HEK293 (cell line): Measurements from ENCODE around the gene OR12D3.

Experiments used
- CTCF ChIA-PET: fragments of 350-600 bp; formaldehyde crosslinking; extraction: SDS; loops from one replicate; lab custom pipeline; 2021; ENCODE audit warnings: antibody characterized with exemption; lab: Yijun Ruan, JAX
- POLR2A ChIA-PET: fragments of 300-600 bp; formaldehyde crosslinking; extraction: SDS; loops from one replicate; lab custom pipeline; 2020; ENCODE audit warnings: antibody characterized with exemption, inconsistent platforms; lab: Yijun Ruan, JAX
- H3K27ac ChIP-seq: fragments of 200-500 bp; sonication (Bioruptor generic); 2 replicates; pipeline ENCODE4 v1.5.1; 2014; ENCODE audit warnings: low read depth, low read length, control low read depth, inconsistent platforms; ENCODE audit errors: extremely low read depth
- H3K36me3 ChIP-seq, 2 experiments: fragments of 200-500 bp in 1 of 2; sonication (Bioruptor generic) in 1 of 2; 1 replicate in 1 of 2; 2 replicates in 1 of 2; pipeline ENCODE4 v1.5.1; 2014 to 2017; ENCODE audit warnings: inconsistent platforms in 2 of 2, low read length in 2 of 2; ENCODE audit not compliant: control insufficient read depth in 2 of 2, insufficient read depth in 1 of 2
- H3K4me1 ChIP-seq: fragments of 200-500 bp; sonication (Bioruptor generic); 2 replicates; pipeline ENCODE4 v1.5.1; 2014; ENCODE audit warnings: mild to moderate bottlenecking, low read length, inconsistent platforms; ENCODE audit not compliant: control insufficient read depth, insufficient read depth
- H3K4me3 ChIP-seq: 2 replicates; pipeline ENCODE4 v1.5.1; 2011; ENCODE audit warnings: low read depth, mild to moderate bottlenecking, control low read depth, low read length, moderate library complexity
- H3K9me3 ChIP-seq: fragments of 200-500 bp; sonication (Bioruptor generic); 2 replicates; pipeline ENCODE4 v1.5.1; 2014; ENCODE audit warnings: low read depth, low read length, inconsistent platforms; ENCODE audit not compliant: control insufficient read depth, insufficient read depth
- GLIS1 ChIP-seq: fragments of 450-650 bp; formaldehyde crosslinking; IDR thresholded peaks from 2 replicates; pipeline ENCODE4 v1.5.1; 2016; ENCODE audit warnings: missing biosample characterization, missing genetic modification characterization
- HOXD13 ChIP-seq: sonication (generic); formaldehyde crosslinking; IDR thresholded peaks from 2 replicates; pipeline ENCODE4 v1.8.0; 2022; ENCODE audit warnings: missing genetic modification reagents, borderline replicate concordance
- OSR2 ChIP-seq: fragments of 450-650 bp; formaldehyde crosslinking; IDR thresholded peaks from 2 replicates; pipeline ENCODE4 v1.5.1; 2016; ENCODE audit warnings: missing biosample characterization, missing genetic modification characterization
- PRDM1 ChIP-seq: fragments of 450-650 bp; formaldehyde crosslinking; IDR thresholded peaks from 2 replicates; pipeline ENCODE4; 2016; ENCODE audit warnings: missing biosample characterization, missing genetic modification characterization
- REPIN1 ChIP-seq: fragments of 450-650 bp; formaldehyde crosslinking; IDR thresholded peaks from 2 replicates; pipeline ENCODE4 v1.5.1; 2017; ENCODE audit warnings: missing biosample characterization, missing genetic modification characterization, low read depth
- REST ChIP-seq: fragments of 450-650 bp; formaldehyde crosslinking; IDR thresholded peaks from 2 replicates; pipeline ENCODE4 v1.5.1; 2016; ENCODE audit warnings: missing biosample characterization, missing genetic modification characterization
- SALL2 ChIP-seq: fragments of 450-650 bp; formaldehyde crosslinking; IDR thresholded peaks from 2 replicates; pipeline ENCODE4 v1.5.0; 2017; ENCODE audit warnings: missing biosample characterization, mild to moderate bottlenecking, missing genetic modification characterization, borderline replicate concordance
- SP3 ChIP-seq: fragments of 450-650 bp; formaldehyde crosslinking; IDR thresholded peaks from 2 replicates; pipeline ENCODE4 v1.5.1; 2016; ENCODE audit warnings: missing biosample characterization, missing genetic modification characterization
- TSHZ1 ChIP-seq: fragments of 450-650 bp; formaldehyde crosslinking; IDR thresholded peaks from 2 replicates; pipeline ENCODE4 v1.5.1; 2016; ENCODE audit warnings: missing biosample characterization, missing genetic modification characterization, borderline replicate concordance
- ZBTB10 ChIP-seq: fragments of 450-650 bp; formaldehyde crosslinking; IDR thresholded peaks from 2 replicates; pipeline ENCODE4 v1.5.1; 2016; ENCODE audit warnings: missing biosample characterization, missing genetic modification characterization
- ZBTB17 ChIP-seq: fragments of 450-650 bp; formaldehyde crosslinking; IDR thresholded peaks from 2 replicates; pipeline ENCODE4 v1.5.1; 2016; ENCODE audit warnings: missing biosample characterization, missing genetic modification characterization
- ZBTB48 ChIP-seq: fragments of 450-650 bp; formaldehyde crosslinking; IDR thresholded peaks from 2 replicates; pipeline ENCODE4 v1.5.1; 2016; ENCODE audit warnings: missing biosample characterization, missing genetic modification characterization
- ZFP37 ChIP-seq: fragments of 450-650 bp; formaldehyde crosslinking; IDR thresholded peaks from 2 replicates; pipeline ENCODE4 v1.5.1; 2016; ENCODE audit warnings: missing biosample characterization, missing genetic modification characterization
- ZFP41 ChIP-seq: fragments of 450-650 bp; formaldehyde crosslinking; IDR thresholded peaks from 2 replicates; pipeline ENCODE4 v1.5.1; 2016; ENCODE audit warnings: missing biosample characterization, missing genetic modification characterization, borderline replicate concordance
- ZNF10 ChIP-seq: fragments of 450-650 bp; formaldehyde crosslinking; IDR thresholded peaks from 2 replicates; pipeline ENCODE4 v1.5.1; 2017; ENCODE audit warnings: missing biosample characterization, missing genetic modification characterization
- ZNF132 ChIP-seq: fragments of 450-650 bp; formaldehyde crosslinking; IDR thresholded peaks from 2 replicates; pipeline ENCODE4 v1.5.1; 2017; ENCODE audit warnings: missing biosample characterization, missing genetic modification characterization, borderline replicate concordance
- ZNF211 ChIP-seq: fragments of 450-650 bp; formaldehyde crosslinking; IDR thresholded peaks from 2 replicates; pipeline ENCODE4 v1.5.1; 2016; ENCODE audit warnings: low read depth, missing biosample characterization, missing genetic modification characterization
- ZNF274 ChIP-seq, 2 experiments: fragments of 200-500 bp in 1 of 2; fragments of 450-650 bp in 1 of 2; sonication (Bioruptor generic) in 1 of 2; formaldehyde crosslinking in 1 of 2; IDR thresholded peaks; 2 replicates each; pipeline versions ENCODE4 v1.5.1 to v1.6.1; 2014 to 2016; ENCODE audit warnings: borderline replicate concordance in 1 of 2, inconsistent platforms in 1 of 2, low read length in 1 of 2, missing biosample characterization in 1 of 2, missing genetic modification characterization in 1 of 2
- ZNF37A ChIP-seq: fragments of 450-650 bp; IDR thresholded peaks from 2 replicates; pipeline ENCODE4 v1.5.1; 2018; ENCODE audit warnings: missing biosample characterization, missing genetic modification characterization
- ZNF404 ChIP-seq: fragments of 450-650 bp; formaldehyde crosslinking; IDR thresholded peaks from 2 replicates; pipeline ENCODE4 v1.5.1; 2017; ENCODE audit warnings: missing biosample characterization, missing genetic modification characterization
- ZNF501 ChIP-seq: fragments of 450-650 bp; formaldehyde crosslinking; IDR thresholded peaks from 2 replicates; pipeline ENCODE4 v1.5.1; 2016; ENCODE audit warnings: missing biosample characterization, missing genetic modification characterization
- ZNF580 ChIP-seq: fragments of 450-650 bp; formaldehyde crosslinking; IDR thresholded peaks from 2 replicates; pipeline ENCODE4 v1.5.1; 2016; ENCODE audit warnings: missing biosample characterization, missing genetic modification characterization
- ZNF585B ChIP-seq: fragments of 450-650 bp; formaldehyde crosslinking; IDR thresholded peaks from 2 replicates; pipeline ENCODE4 v1.5.1; 2016; ENCODE audit warnings: missing biosample characterization, missing genetic modification characterization
- ZSCAN30 ChIP-seq: fragments of 450-650 bp; IDR thresholded peaks from 2 replicates; pipeline ENCODE4 v1.5.1; 2018; ENCODE audit warnings: missing biosample characterization, mild to moderate bottlenecking, missing genetic modification characterization, moderate library complexity

The OR12D3 gene

GRCh38 chr6:29336269-29336668 is 38.8 kb downstream of the OR12D3 start (continued):
- TF ChIP-seq ZNF211: no peak
- no peak for TF ChIP-seq ZNF404 (tag by site-specific recombination)
- no peak for TF ChIP-seq ZBTB48 (tag by site-specific recombination)
- TF ChIP-seq SP3 (tag by site-specific recombination): no peak
- no peak for TF ChIP-seq ZFP37 (tag by site-specific recombination)
- TF ChIP-seq ZNF37A (tag by site-specific recombination): no peak
- no peak for TF ChIP-seq ZBTB17 (tag by site-specific recombination)
- TF ChIP-seq, all 188 proteins: peak for 0

GRCh38 chr6:29332676-29333075 is 42.4 kb downstream of the OR12D3 start:
- no peaks in the 10 kb centered on the region for H3K36me3 ChIP-seq
- CTCF ChIA-PET: no interaction called here
- no peaks in the 10 kb centered on the region for H3K9me3 ChIP-seq
- no peak overlapping the region for H3K27ac ChIP-seq
- H3K4me1 ChIP-seq: no peaks in the 10 kb centered on the region
- POLR2A ChIA-PET: no interaction called here
- no peak overlapping the region for H3K4me3 ChIP-seq
- TF ChIP-seq PRDM1 (tag by site-specific recombination) (no peak), ZNF274 (IDR thresholded peaks at IDR 0.05; ENCODE audit: low read length) (no peak), ZNF274 (tag by site-specific recombination; IDR thresholded peaks at IDR 0.05; ENCODE audit: borderline replicate concordance) (no peak), OSR2 (tag by site-specific recombination) (no peak), SALL2 (no peak), ZNF501 (tag by site-specific recombination) (no peak), ZNF585B (tag by site-specific recombination) (no peak), ZNF10 (tag by site-specific recombination) (no peak), TSHZ1 (no peak), HOXD13 (CRISPR knock-in tag) (no peak), REPIN1 (tag by site-specific recombination) (no peak), ZNF580 (tag by site-specific recombination) (no peak), REST (tag by site-specific recombination) (no peak), ZSCAN30 (tag by site-specific recombination) (no peak), ZFP41 (no peak), GLIS1 (tag by site-specific recombination) (no peak), ZBTB10 (no peak), ZNF132 (tag by site-specific recombination) (no peak)
